GM12873 (cell line): ENCODE measurements around the gene CENPK.
A peak's percentile ranks its signal among the peaks of the same experiment; 100 is the strongest.

Experiments used
- TF ChIP-seq, protein P1 (sequence below): IDR thresholded peaks from 2 replicates; pipeline ENCODE4 v1.5.1; 2012; ENCODE audit warnings: low read depth, mild to moderate bottlenecking, moderate library complexity, low read length, control low read depth; ENCODE audit not compliant: insufficient read depth; ENCODE audit errors: missing control alignments

The CENPK gene

DNA sequence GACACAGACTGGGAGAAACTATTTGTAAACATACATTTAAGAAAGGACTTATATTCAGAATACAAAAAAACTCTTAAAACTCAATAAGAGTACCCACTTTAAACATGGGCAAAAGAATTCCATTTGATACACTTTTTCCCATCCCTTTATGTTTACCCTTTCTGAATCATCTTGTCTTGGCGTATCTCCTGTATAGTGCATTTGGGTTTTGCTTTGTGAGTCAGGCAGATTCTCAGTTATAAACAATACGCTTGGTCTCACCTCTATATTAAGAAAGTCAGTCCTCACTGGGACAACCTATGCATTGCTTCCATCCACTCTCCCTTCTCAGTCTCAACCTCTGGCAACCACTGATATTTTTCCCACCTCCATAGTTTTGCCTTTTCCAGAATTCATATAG, 54.0 kb downstream of the CENPK start:
- TF ChIP-seq, protein P1, sequence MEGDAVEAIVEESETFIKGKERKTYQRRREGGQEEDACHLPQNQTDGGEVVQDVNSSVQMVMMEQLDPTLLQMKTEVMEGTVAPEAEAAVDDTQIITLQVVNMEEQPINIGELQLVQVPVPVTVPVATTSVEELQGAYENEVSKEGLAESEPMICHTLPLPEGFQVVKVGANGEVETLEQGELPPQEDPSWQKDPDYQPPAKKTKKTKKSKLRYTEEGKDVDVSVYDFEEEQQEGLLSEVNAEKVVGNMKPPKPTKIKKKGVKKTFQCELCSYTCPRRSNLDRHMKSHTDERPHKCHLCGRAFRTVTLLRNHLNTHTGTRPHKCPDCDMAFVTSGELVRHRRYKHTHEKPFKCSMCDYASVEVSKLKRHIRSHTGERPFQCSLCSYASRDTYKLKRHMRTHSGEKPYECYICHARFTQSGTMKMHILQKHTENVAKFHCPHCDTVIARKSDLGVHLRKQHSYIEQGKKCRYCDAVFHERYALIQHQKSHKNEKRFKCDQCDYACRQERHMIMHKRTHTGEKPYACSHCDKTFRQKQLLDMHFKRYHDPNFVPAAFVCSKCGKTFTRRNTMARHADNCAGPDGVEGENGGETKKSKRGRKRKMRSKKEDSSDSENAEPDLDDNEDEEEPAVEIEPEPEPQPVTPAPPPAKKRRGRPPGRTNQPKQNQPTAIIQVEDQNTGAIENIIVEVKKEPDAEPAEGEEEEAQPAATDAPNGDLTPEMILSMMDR, result no peak

DNA sequence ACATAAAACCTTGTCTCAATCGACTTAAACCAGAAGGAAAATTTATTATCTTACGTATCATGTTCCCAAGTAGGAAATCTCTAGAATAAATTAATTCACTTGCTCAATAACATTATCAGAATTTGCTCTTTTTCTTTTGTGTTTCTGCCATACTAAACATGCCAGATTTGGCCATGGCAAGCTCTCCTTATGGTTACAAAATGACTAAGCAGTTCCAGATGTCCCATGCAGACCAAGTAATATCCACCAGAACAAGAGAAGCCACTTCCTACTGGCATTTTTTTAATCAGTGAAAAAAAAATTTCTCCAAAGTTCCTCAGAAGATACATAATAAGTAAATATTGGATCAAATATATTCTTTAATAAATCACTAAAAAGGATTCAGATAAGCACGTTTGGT, 56.0 kb downstream of the CENPK start:
- TF ChIP-seq, protein P1, result no peak

DNA sequence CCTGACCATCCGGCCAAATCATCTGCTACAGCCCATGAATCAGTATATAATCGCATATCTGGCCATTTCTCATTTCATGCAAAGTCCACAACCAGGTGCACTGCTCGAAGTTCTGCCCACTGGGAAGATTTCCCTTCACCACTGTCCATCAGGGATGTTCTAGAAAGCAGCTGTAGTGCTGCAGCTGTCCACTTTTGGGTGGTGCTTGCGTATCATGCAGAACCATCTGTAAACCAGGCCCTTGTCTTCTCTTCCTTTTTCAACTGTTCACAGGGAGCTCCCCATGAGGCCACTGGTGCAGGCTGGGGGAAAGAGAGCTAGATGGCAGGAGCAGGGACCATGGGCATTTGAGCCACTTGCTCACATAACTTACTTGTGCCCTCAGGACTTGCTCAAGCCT, 73.8 kb downstream of the CENPK start:
- TF ChIP-seq, protein P1, result no peak

DNA sequence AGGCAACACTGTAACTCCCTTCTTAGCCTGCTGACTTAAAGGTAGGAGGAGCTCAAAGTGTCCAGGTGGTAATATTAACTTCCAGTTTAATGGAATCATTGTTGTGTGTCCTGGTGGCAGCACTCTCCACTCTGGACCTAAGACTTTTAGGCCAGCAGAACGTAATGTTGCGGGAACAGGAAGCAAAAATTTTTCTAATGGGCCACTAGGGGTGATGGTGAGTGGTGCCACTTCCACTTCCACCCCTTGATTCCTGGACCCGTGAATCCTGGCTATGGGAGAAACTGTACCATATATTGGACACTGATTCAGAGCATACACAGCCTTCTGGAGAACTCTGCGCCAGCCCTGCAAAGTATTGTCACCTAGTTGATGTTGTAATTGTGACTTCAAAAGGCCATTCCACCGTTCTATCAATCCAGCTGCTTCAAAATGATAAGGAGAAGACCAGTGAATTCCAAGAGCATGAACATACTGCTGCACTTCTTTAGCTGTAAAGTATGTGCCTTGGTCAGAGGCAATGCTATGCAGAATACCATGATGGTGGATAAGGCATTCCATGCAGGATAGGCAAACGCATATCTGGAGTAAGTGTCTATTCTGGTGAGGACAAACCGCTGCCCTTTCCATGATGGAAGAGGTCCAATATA, 74.8 kb downstream of the CENPK start:
- TF ChIP-seq, protein P1, result peak; percentile 22

DNA sequence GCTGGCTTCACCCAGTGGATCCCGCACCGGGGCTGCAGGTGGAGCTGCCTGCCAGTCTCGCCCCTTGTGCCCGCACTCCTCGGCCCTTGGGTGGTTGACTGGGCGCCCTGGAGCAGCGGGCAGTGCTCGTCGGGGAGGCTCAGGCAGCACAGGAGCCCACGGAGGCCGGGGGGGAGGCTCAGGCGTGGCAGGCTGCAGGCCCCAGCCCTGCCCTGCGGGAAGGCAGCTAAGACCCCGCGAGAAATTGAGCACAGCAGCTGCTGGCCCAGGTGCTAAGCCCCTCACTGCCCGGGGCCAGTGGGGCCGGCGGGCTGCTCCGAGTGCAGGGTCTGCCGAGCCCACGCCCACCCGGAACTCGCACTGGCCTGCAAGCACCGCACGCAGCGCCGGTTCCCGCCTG, 77.6 kb downstream of the CENPK start:
- TF ChIP-seq, protein P1, result no peak

DNA sequence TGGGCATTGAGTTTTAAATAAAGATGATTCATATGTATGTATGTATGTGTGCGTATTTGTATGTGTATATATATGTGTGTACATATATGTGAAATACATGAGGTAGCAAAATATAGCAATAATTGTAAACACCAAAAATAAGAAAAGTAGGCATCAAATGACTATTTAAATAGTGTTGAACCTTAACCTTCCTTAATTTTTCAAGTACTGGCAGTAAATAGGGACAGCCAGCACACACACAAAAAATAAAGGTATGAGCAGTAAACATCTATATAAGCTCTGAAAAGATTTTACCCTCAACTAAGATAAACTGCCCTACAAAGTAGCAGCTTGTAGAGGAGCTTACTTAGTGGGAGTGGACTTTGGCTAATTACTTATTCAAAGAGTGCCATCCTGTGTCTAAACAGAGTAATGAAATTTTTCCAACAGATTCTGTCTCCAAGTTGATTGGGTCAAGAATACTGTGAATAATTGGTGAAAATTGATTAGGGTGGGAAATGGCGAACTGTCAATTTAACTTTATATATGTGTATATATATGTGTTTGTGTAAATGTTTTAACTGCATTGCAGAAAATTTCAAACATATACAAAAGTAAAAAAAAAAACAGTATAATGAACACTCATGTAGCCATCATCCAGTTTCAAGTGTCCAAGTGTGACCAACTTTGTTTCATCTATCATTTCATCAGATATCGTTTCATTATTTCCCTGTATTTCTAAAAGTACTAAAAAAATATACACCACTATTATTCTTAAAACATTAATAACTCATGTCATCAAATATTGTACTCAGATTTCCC, 79.2 kb downstream of the CENPK start:
- TF ChIP-seq, protein P1, result peak; percentile 39

DNA sequence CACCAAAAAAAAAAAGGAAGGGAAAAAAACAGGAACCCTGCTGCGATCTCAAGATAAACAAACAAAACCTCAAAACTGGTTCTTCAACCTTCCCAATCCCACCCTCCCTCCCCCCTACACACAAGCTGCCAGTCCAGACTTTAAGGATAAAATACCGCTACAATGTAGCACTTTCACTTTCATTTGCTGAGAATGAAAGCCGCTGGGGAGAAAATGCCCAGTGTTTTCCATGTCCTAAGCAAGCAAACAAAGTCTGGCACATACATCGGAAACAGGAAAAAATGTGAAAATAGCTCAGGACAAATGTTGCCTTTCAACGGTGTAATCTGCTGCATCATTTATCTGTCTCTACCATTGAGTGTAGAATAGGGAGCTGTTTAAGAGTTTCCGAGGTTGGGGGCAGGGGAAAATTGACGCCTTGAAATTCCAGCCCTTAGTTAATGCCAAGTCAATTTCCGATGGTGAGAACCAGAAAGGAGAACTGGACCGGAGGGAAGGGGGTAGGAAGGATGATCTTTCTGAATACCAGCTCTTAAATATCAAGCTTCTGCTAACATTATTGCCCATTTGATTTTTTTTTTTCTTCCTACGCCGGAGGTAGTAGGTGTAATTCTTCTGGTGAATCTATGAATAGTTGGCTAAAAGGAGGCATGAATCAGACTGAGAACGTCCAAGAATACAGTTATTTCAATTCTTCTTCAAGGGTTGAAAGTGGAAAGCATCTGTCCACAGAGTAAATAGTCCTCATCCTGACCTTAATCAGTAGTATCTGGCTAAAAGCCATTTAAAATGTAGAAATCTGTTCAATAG, 80.0 kb downstream of the CENPK start:
- TF ChIP-seq, protein P1, result no peak
